ELF-1 (cell line): ENCODE data around the gene MARCHF7.
"Not testable (repeated sequence)": the region's sequence is repeated elsewhere in the genome, so short reads cannot be mapped to it uniquely, and the experiment has no call there.

ENCODE experiments used
- DNase-seq: peaks from one replicate; pipeline ENCODE4 v3.0.0-alpha.2; 2016; ENCODE audit warnings: low read depth, low spot score

Gene MARCHF7, protein sequence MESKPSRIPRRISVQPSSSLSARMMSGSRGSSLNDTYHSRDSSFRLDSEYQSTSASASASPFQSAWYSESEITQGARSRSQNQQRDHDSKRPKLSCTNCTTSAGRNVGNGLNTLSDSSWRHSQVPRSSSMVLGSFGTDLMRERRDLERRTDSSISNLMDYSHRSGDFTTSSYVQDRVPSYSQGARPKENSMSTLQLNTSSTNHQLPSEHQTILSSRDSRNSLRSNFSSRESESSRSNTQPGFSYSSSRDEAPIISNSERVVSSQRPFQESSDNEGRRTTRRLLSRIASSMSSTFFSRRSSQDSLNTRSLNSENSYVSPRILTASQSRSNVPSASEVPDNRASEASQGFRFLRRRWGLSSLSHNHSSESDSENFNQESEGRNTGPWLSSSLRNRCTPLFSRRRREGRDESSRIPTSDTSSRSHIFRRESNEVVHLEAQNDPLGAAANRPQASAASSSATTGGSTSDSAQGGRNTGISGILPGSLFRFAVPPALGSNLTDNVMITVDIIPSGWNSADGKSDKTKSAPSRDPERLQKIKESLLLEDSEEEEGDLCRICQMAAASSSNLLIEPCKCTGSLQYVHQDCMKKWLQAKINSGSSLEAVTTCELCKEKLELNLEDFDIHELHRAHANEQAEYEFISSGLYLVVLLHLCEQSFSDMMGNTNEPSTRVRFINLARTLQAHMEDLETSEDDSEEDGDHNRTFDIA

DNA sequence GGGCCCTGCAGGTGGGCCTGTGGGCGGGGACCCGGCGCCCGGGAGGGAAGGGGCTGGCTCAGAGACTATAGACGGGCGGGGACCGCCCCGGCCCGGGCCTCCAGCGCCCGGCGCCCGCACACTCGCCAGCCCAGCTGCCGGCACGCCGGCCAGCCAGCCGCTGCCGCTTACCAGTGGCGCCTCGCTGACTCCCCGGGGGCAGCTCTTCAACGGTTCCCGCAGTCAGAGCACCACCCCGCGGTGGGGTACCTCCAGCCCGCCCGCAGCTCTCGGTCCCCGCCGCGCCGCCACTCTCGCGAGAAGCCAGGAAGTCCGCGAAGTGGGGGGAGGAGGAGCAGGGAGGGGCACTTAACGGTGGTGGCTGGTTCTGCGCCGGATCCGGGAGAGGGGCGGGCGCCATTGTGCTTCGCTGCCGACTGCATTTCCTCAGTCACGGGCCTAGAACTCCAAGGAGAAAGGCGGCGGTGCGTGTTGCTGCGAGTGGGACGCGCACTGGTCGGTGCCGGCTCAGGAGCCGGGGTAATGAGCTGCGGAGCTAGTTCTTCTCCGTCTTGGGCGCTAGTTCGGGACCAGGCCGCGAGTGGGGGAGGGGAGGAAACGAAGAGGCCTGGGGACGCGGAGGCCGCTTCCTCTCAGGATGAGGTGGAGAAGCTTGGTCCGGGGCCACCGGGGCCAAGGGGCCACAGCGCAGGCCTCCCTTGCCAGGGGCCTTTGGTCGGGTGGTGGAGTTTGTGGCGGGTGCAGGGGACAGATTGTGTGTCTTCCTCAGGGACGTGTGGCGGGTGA lies at the start of gene MARCHF7:
Gene MARCHF7, plus strand, starts transcription at position 364 of the 786 bp plus-strand sequence. CDS start 16,517 bp downstream, outside the sequence.
- peak; percentile 99 for DNase-seq

DNA sequence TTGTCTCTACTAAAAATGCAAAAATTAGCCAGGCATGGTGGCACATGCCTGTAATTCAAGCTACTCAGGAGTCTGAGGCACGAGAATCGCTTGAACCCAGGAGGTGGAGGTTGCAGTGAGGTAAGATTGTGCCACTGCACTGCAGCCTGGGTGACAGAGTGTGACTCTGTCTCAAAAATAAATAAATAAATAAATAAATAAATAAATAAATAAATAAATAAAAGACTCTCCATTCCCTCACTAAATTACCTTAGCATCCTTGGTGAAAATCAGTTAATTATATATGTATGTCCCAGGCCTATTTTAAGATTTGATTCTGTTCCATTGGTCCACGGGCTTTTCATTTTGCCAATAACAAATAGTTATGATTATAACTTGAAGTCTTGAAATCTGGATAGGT lies 44.9 kb upstream of the MARCHF7 start:
- not testable (repeated sequence) for DNase-seq

DNA sequence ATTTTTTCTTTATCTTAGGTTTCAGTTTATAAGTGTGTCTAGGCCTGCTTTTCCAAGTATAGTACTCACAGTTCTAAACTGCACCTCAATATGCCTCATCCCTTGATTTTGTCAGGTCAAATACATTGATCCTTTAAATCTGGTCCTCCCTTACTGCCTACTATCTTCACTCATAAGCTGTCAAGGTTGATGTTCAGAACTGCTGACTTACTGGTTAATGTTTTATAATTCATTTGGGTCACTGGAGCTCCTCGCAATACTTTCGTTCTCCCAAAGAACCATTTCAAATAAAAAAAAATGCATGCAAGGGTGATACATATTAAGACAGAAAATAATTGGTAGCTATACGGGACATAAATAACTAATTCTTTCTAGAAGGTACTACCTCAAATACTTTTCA lies 41.3 kb upstream of the MARCHF7 start:
- no peak for DNase-seq

DNA sequence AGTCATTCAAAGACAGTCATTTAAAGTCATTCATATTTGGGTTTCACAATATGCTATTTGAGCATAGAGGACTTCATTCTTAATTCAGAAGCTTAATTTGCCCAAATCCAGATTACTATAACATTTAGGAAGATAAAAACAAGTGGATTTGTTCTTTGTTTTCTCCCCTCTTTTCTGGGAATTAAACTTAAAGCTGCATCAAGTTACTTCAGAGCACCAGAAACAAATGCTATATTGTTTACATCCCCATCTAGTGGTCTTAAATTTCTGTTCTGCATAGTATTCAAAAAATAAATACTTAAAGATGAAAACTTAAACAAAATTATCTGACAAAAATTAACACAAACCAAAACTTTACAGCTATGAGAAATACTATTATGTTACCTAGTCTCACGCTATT lies 34.7 kb upstream of the MARCHF7 start:
- DNase-seq: no peak

DNA sequence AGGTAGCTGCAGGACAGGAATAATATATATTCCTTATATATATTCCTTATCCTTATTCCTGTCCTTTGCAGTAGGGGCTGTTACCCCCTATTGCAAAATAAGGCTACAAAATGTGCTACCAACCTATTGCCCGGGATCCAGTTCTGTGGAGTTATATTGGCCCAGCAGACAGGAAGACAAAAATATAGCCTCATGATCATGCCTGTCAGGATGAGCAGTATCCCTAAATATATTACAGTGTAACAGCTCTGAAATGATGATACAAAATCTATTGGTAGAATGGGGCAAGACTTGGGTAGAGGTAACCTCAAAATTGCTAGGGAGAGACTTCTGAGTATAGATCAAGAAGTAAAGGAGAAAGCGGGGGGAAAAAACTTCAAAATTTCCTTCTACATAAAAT lies 31.6 kb upstream of the MARCHF7 start:
- DNase-seq: no peak

DNA sequence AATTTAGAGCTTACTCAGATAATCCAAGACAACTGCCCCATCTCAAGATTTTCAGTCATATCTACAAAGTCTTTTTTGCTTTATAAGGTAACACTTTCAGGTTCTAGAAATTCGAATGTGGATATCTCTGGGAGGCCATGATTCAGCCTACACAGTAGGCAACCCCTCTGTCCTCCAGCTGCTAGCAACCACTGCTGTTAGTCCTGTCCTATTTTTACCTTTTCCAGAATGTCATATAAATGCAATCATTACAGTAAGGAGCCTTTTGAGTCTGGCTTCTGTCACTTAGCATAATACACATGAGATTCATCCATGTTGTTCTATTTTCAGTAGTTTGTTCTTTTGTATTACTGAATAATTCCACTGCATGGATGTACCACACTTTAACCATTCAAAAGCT lies 28.5 kb upstream of the MARCHF7 start:
- DNase-seq: no peak

DNA sequence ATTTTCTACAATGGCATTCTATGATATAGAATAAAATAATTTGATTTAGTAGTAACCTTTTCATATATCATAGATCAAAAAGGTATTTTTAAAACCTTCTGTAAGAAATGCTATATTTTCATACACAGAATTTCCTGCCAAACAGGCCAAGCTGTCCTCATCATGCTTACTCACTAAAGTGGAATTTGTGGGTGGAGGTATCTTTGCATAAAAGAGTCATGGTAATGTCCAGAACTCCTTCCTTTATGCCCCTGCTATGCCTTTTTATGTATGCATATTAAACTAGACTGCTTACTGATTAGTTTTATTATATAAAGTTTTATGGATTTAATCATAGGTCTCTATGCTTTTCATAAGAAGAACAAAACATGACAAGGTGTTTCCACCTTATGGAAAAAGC lies 27.5 kb upstream of the MARCHF7 start:
- no peak for DNase-seq

DNA sequence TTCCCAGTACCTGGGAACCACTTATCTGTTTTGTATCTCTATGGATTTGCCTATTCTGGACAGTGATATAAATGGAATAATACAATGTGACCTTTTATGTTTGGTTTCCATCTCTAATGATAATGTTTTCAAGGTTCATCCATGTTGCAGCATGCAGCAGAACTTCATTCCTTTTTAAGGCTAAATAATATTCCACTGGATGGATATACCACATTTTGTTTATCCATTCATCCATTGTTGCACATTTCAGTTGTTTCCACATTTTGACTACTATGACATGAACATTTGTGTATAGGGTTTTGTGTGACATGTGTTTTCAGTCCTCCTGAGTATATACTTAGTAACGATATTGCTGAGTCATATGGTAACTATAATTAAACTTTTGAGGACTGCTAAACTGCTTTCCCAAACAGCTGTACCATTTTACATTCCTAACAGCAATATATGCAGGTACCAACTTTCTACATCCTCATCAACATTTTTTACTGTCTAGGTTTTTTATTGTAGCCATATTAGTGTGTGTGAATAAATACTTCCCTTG lies 17.7 kb upstream of the MARCHF7 start:
- no peak for DNase-seq

DNA sequence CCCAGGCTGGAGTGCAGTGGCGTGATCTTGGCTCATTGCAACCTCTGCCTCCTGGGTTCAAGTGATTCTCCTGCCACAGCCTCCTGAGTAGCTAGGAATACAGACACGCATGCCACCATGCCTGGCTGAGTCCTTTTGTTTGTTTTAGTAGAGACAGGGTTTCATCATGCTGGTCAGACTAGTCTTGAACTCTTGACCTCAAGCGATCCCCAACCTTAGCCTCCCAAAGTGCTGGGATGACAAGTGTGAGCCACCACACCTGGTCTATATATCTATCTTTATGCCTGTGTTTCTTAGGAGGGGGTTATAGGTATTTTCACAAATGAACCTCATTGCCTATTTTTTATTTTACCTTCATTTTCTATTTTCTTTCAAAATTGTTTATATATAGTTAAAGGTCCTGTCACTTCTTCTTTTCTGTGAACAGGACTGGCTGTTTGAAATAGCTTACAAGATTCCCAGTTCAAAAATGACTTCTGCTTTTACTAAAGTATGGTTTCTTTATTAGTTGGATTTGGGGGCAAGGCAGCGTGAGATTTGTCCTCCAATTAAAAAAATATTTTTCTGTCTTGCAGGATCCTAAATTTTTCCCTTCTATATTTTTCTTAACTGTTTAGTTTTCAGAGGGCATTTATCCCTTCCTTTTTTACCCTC lies 16.4 kb upstream of the MARCHF7 start:
- DNase-seq: no peak

DNA sequence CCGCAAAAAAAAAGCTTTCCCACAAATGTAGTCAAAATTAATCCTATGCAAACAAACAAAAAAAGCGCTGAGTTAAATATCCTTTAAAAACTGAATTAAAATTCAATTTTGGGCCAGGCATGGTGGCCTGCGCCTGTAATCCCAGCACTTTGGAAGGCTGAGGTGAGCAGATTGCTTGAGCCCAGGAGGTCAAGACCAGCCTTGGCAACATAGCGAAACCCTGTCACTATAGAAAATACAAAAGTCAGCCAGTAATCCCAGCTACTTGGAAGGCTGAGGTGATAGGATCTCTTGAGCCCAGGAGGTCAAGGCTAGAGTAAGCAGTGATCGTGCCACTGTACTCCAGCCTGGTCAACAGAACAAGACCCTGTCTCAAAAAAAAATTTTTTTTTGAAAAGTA lies 8.8 kb upstream of the MARCHF7 start:
- no peak for DNase-seq

DNA sequence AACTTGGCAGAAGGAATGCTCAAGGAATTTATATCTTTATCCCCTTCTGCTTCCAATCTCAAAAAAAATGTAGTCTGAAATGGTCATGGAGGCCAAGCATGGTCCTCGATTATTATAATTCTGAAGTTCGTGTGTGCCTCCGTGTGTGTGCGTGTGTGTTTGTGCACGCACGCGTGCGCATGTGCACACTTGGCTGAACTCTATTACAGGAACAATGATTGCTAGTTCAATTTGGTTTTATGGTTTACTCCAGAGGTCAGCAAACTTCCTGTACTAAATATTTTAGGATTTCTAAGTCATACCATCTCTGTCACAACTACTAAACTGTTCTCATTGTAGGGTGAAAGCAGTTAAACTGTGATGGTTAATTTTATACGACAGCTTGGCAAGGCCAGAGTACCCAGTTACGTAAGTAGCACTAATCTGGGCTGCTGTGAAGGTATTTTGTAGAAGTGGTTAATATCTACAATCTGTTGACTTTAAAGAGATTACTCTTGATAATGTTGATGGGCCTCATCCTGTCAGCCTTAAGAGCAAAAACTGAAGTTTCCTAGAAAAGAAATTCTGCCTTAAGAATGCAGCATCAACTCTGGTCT lies 5.8 kb upstream of the MARCHF7 start:
- DNase-seq: no peak

DNA sequence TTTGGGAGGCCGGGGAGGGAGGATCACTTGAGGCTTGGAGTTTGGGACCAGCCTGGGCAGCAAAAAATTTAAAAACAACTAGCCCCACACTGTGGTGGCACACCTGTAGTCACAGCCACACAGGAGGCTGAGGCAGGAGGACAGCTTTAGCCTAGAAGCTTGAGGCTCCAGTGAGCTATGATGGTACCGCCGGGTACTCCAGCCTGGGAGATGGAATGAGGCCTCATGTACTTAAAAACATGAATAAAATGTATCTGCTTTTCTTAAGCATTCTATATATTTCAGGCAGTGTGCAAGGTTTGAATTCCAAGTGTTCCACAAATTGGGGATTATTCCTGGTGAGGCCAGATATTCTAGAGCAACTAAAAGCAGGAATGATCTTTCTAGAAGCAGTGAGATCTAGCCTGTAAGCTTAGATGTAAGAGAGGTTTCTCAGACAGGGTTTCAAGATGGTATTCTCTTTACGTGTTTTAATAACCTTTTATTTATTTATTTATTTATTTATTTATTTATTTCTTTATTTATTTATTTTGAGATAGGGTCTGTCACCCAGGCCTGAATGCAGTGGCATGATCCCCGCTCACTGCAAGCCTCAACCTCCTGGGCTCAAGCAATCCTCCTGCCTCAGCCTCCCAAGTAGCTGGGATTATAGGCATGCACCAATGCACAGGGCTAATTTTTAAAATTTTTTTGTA lies 4.1 kb upstream of the MARCHF7 start:
- DNase-seq: no peak

DNA sequence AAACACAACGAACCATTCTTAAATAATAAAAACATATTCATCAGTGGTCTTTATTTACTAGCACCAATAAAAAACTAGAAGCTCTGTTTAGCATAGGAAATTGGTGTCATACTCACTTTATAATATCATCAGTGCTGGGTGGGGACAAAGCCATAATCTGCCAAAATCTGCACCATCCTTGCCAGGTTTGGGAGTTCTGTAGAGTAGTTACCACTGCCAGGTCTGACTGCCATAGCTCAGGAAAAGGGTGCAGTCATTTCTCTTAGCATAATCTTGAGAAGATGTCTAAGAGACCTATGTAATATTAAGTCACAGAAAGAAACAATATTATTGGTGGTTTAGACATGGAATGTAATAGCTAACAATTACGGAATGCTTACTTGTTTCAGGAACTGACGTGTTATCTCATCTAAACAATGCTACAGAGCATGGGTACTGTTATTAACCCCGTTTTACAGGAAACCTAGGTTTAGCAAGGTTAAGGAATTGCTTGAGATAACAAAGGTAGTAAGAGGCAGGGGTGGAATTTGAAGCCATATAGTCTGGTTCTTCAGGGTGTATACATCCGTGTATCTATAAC lies 1.6 kb upstream of the MARCHF7 start:
- no peak for DNase-seq

DNA sequence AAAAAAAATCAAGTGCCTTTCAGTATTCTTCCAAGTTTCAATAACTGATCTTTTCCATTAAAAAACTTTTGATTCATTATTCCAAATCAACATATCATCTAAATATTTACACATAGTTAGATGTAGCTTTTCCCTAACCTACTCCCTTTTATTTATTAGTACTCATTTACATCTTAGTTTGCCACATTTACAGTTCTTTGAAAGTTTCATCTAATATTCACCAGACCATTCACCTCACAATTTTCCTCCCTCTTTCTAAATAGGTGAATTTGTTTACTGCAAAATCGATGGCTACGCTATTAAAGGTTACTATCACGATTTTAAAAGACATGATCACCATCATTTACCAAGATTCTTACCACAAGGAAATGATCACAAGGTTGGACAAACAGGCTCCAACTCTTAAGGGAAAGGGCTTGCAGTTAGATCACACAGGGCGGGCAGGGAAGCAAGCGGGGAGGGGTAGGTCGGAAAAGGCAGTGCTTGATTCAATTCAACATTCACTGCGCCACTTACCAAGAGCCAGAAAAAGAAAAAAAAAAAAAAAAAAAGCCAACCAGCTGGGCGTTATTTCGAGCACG lies 654 bp upstream of the MARCHF7 start:
- no peak for DNase-seq

DNA sequence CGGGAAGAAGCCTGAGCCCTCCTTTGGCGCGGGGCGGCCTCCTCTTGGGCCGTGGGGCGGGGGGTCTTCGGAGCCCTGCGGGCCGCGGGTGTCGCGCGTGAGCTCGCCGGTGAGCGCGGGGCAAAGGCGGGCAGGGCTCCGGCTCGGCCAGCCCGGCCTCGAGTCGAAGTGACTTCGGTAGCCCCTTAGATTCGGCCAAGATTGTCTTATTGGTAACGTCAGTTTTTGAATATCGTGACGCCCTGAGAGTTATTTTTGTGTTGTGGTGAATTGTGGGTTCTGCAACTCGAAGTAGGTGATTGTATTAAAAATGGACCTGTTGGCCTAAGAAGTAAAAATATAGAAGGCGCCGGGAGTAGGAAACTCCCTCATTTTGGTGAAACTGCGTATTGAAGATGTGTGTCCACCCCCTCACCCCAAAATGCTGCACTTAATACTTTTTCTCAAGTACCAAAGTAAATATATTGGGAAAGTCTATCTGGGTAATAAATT lies 669 bp downstream of the MARCHF7 start:
- DNase-seq: no peak

DNA sequence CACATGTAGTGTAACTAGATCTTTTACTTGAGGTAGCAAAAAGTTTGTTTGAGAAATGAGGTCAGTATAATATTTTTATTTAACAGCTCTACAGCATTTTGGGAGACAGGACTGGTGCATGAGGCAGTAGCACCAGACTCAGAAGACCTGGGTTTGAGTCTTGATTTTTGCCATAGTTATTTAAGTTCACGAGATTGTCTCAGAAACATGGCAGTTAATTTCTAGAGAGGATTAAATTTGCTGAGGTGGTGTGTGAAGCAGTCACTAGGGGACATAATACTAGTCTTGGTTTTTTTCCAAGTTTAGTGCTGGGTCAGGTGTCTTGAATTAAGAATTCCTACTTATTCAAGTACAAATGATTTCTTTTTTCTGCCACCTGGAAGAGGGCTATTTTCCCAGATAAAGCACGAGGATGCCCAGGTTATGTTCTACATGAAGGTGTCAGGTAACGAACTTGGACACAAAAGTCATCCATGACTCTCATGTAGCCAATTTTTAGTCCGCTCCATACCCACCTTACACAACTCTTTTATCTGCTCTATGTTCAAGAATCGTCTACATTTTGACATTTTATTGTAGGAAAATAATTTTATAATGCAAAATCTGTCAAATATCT lies 1.4 kb downstream of the MARCHF7 start:
- DNase-seq: no peak

DNA sequence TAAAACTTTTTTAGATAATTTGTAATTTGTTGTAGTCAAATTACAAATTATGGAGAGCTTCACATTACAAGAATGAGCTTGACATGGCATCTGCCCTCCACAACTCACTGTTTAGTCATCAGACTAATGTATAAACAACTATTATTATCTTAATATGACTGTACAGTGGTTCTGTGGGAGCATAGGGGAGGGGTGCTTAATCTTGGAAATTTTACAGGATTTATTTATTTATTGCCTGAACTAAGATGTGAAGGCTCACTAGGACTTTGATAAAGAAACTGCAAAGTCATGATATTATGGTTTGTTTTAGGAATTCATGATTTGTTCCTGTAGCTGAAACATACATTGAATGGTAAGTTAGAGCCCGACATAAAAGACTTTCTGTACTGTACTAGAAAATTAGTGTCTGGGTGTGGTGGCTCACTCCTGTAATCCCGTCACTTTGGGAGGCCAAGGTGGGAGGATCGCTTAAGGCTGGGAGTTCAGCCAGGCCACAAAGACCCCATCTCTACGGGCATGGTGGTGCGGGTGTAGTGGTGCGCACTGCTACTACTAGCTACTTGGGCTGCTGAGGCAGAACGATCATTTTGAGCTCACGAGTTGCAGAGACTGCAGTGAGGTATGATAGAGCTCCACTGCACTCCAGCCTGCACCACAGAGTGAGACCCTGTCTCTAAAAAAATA lies 2.1 kb downstream of the MARCHF7 start:
- peak; percentile 28 for DNase-seq

DNA sequence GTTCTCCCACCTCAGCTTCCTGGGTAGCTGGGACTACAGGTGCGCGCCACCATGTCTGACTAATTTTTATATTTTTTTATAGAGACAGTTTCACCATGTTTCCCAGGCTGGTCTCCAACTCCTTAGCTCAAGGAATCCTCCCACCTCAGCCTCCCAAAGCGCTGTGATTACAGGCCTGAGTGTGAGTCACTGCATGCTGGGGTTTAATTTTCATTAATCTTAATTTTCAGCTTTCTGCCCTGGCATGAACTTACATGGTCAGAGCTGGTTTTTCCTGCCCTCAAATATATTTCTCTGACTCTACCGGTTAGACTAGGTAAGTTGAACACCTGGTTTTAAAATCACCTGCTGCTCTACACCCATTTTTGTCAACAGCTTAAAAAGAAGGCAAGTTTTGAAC lies 3.1 kb downstream of the MARCHF7 start:
- DNase-seq: no peak

DNA sequence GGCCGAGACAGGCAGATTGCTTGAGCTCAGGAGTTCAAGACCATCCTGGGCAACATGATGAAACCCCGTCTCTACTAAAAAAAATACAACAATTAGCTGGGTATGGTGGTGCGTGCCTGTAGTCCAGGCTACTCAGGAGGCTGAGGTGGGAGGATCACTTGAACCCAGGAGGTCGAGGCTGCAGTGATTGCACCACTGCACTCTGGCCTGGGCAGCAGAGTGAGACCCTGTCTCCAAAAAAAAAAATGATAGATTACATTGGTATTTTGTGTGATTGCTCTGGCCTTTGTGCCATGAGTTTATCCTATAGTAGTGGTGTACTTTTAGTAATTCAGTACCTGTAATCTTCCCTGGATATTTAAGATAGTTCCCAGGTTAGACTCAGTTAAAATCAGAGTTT lies 4.1 kb downstream of the MARCHF7 start:
- DNase-seq: not testable (repeated sequence)
